HepG2 (cell line): ENCODE results near the gene NFE2L3. TPM values are rescaled to one million over a fixed set of nuclear protein-coding genes. Genes with fewer than 3 reads are reported as not detected.

ENCODE experiments used
- BORCS8-MEF2B ChIP-seq: sonication (generic); formaldehyde crosslinking; IDR thresholded peaks from 2 replicates; pipeline ENCODE4 v1.8.0; 2022; ENCODE audit warnings: mild to moderate bottlenecking, missing genetic modification reagents
- MXI1 ChIP-seq: IDR thresholded peaks from 3 replicates; pipeline ENCODE4 v1.6.1; 2012; ENCODE audit warnings: low read depth, low read length, inconsistent platforms, borderline replicate concordance
- SKI ChIP-seq: fragments of 450-650 bp; IDR thresholded peaks from one replicate; pipeline ENCODE4 v1.6.1; 2018; ENCODE audit warnings: mild to moderate bottlenecking; ENCODE audit not compliant: partially characterized antibody
- ZNF329 ChIP-seq: sonication (generic); formaldehyde crosslinking; IDR thresholded peaks from 2 replicates; pipeline ENCODE4 v1.9.0; 2021; ENCODE audit warnings: low read depth, mild to moderate bottlenecking, missing genetic modification reagents
- ZNF703 ChIP-seq: sonication (generic); formaldehyde crosslinking; IDR thresholded peaks from 2 replicates; pipeline ENCODE4 v1.5.1; 2020; ENCODE audit warnings: missing genetic modification reagents, mild to moderate bottlenecking, moderate library complexity, borderline replicate concordance
- polyA plus RNA-seq, 8 experiments: library from polyadenylated mRNA; depleted of rRNA in 3 of 8; stranded (reverse) in 7 of 8; unstranded in 1 of 8; fragments of >200 nt; fragmentation: Illumina TruSeq in 4 of 8; extraction: Trizol in 4 of 8; gene quantifications; 2 replicates each; pipeline versions ENCODE4 v1.2.1 to v1.2.3, GENCODE V29; 2011 to 2016; ENCODE audit warnings: low read depth in 4 of 8, missing spikeins in 1 of 8, mixed read lengths in 1 of 8; ENCODE audit not compliant: insufficient read depth in 1 of 8
- total RNA-seq, 5 experiments: library from RNA; depleted of rRNA; stranded (reverse); fragments of >200 nt; fragmentation: Illumina TruSeq; extraction: Trizol; gene quantifications; 2 replicates each; pipeline ENCODE4 v1.2.3, GENCODE V29; 2016; ENCODE audit warnings: low read depth in 1 of 5
- TF ChIP-seq, protein P1 (sequence below): sonication (generic); formaldehyde crosslinking; IDR thresholded peaks from 2 replicates; pipeline ENCODE4 v1.5.1; 2020; ENCODE audit warnings: missing genetic modification reagents, mild to moderate bottlenecking, borderline replicate concordance
- TF ChIP-seq, protein P2 (sequence below): sonication (generic); formaldehyde crosslinking; IDR thresholded peaks from 2 replicates; pipeline ENCODE4 v1.4.0; 2020; ENCODE audit warnings: missing genetic modification reagents
- TF ChIP-seq, protein P3 (sequence below): sonication (generic); formaldehyde crosslinking; IDR thresholded peaks from 2 replicates; pipeline ENCODE4 v1.8.1; 2022; ENCODE audit warnings: mild to moderate bottlenecking, missing genetic modification reagents
- TF ChIP-seq, protein P4 (sequence below): sonication (generic); formaldehyde crosslinking; conservative IDR thresholded peaks from 2 replicates; pipeline ENCODE4 v1.8.1; 2023; ENCODE audit warnings: missing genetic modification reagents

NFE2L3 gene
- total and polyA plus RNA-seq, 2 of the 13 experiments (the other 11 are each of a cell fraction or from before 2014, with no cell fraction given) = 11.4 to 19.4 TPM

DNA sequence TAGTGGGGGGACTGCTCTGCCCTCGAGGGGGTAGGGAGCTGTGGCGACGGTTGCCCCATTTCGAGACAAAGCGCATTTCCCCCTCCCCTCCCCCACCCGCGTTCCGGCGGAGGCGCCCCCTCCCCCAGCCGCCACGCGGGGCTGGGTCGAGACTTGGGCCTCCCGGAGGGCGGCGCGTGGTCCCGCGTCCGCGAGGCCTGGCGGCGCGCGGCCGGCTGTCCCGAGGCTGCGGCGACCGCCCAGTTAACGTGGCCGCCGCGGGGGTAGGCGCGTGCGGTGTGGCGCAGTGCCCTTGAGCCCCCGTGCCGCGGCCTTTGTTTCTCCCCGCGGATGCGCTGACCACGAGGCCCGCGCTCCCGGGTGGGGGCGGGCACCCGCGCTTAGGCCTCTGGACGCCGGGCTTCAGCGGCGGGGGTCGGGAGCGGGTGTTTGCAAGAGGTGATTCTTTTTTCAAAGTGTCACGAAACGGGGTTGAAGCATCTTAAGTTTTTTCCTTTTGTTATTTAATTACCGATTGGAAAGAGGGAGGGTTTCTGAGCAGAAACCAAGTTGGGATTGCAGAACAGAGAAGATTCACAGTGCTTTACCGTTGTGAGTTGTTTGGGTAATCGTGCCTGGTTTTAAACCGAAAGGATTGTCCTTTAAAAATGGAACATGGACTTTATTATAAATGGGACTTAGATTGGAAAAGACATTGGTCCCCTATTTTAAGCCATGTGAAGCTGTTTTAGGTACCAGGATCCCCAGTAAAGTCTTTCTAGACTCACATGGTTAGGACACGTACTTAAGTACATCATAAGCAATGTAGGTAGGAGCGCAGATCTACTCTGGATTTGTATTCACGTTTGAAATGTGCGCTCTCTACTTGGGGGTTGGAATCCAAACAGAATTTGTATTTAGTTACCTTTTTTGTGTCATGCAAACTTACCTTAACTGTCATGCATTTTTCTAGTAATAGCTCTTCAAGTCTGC, 50.3 kb downstream of the NFE2L3 start (continued):
- TF ChIP-seq, protein P1, sequence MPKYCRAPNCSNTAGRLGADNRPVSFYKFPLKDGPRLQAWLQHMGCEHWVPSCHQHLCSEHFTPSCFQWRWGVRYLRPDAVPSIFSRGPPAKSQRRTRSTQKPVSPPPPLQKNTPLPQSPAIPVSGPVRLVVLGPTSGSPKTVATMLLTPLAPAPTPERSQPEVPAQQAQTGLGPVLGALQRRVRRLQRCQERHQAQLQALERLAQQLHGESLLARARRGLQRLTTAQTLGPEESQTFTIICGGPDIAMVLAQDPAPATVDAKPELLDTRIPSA (CRISPR knock-in tag) = 0 out of 2 replicates have a peak, but pooled peaks have one; percentile 53
- no peak for TF ChIP-seq ZNF703 (CRISPR knock-in tag)
- TF ChIP-seq BORCS8-MEF2B (CRISPR knock-in tag) = peak; percentile 71
- no peak for TF ChIP-seq SKI
- no peak for TF ChIP-seq ZNF329 (CRISPR knock-in tag)
- TF ChIP-seq, protein P2, sequence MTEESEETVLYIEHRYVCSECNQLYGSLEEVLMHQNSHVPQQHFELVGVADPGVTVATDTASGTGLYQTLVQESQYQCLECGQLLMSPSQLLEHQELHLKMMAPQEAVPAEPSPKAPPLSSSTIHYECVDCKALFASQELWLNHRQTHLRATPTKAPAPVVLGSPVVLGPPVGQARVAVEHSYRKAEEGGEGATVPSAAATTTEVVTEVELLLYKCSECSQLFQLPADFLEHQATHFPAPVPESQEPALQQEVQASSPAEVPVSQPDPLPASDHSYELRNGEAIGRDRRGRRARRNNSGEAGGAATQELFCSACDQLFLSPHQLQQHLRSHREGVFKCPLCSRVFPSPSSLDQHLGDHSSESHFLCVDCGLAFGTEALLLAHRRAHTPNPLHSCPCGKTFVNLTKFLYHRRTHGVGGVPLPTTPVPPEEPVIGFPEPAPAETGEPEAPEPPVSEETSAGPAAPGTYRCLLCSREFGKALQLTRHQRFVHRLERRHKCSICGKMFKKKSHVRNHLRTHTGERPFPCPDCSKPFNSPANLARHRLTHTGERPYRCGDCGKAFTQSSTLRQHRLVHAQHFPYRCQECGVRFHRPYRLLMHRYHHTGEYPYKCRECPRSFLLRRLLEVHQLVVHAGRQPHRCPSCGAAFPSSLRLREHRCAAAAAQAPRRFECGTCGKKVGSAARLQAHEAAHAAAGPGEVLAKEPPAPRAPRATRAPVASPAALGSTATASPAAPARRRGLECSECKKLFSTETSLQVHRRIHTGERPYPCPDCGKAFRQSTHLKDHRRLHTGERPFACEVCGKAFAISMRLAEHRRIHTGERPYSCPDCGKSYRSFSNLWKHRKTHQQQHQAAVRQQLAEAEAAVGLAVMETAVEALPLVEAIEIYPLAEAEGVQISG (CRISPR knock-in tag) = 0 out of 2 replicates have a peak, but pooled peaks have one; percentile 26
- TF ChIP-seq, protein P3, sequence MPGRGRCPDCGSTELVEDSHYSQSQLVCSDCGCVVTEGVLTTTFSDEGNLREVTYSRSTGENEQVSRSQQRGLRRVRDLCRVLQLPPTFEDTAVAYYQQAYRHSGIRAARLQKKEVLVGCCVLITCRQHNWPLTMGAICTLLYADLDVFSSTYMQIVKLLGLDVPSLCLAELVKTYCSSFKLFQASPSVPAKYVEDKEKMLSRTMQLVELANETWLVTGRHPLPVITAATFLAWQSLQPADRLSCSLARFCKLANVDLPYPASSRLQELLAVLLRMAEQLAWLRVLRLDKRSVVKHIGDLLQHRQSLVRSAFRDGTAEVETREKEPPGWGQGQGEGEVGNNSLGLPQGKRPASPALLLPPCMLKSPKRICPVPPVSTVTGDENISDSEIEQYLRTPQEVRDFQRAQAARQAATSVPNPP = peak; percentile 60; the same call in 1 of the 2 replicates
- TF ChIP-seq, protein P4, sequence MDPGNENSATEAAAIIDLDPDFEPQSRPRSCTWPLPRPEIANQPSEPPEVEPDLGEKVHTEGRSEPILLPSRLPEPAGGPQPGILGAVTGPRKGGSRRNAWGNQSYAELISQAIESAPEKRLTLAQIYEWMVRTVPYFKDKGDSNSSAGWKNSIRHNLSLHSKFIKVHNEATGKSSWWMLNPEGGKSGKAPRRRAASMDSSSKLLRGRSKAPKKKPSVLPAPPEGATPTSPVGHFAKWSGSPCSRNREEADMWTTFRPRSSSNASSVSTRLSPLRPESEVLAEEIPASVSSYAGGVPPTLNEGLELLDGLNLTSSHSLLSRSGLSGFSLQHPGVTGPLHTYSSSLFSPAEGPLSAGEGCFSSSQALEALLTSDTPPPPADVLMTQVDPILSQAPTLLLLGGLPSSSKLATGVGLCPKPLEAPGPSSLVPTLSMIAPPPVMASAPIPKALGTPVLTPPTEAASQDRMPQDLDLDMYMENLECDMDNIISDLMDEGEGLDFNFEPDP (CRISPR knock-in tag) = peak; percentile 82; the same call in 1 of the 2 replicates
- TF ChIP-seq MXI1 = peak; percentile 37; the same call in 2 of the 3 replicates
